HG02884 (cell line): ENCODE measurements around the gene AKT2.
"Not testable (repeated sequence)": the region's sequence is repeated elsewhere in the genome, so short reads cannot be mapped to it uniquely, and the experiment has no call there.

Experiments used
- ATAC-seq: cut with Tn5 transposase; IDR thresholded peaks from one replicate; pipeline ENCODE4 v1.9.1; 2021; ENCODE audit warnings: mild to moderate bottlenecking, moderate library complexity; ENCODE audit not compliant: unreplicated experiment

Gene AKT2

DNA sequence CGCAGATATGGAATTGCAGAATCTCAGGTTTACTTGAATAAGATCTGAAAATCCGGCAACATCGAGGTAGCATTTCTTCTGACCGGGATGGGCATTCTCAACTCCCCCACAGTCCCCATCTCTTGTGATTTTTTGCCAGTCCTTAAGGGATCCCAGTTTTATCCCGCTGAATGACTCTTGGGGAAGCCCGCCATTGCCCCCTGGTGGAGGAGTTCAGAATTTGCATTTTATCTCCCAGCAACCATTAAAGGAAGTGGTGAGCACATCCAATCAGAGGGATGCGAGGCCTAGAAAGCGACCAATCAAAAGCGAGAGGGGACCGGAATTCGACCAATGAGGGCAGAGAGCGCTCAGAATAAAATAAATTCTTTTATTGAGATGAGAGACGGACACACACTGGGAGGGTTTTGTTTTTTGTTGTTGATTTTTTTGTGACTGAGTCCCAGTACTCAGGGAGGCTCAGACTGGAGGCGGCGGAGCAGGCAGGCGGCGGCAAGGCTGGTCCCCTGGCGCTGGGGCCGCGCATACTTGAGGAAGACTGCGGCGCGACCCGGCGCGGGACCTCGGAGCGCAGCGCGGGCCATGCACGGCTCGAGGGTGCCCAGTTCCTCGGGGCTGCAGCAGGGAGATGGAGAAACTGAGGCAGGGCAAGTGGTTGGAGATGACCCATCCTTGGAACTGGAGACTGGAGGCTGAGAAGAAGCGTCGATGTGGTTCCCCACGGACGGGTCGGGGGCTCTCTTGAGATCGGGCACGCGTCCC is 63.1 kb downstream of the AKT2 start:
- ATAC-seq = no peak

DNA sequence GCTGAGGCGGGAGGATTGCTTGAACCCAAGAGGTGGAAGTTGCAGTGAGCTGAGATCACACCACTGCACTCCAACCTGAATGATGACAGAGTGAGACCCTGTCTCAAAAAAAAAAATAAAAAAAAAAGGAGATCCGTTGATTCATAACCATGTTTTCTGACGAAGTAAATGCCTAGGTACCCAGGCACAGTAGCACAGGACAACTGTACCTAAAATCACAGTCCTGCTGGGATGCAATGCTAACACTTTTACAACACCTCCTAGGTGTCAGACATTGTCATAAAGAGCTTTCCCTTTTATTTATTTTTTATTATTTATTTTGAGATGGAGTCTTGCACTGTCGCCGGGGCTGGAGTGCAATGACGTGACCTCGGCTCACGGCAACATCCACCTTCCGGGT is 64.5 kb downstream of the AKT2 start:
- ATAC-seq = no peak

DNA sequence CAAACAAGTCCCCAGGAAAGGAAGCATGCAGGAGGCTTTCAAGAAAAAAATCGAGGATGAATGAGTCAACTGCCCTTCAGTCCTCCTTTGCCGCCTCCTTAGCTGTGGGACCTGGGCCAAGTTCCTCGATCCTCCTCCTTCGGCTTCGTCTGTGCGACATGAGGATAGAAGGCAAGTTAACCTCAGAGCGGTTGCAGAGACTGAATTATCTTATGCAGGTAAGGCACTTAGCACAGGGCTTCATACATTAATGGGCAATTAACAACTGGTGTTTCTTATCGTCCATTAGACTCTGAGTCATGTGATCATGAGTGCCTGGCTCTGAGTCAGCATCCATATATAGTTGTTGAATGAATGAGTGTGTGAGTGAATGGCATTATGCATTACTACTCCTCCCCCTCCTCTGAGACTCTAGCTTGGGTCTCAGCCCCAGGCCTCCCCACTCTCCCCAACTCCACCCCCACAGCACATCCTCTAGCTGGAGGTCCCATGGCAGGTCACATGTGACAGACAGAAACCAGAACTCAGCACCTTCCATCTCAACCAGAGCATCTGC is 65.3 kb downstream of the AKT2 start:
- no peak for ATAC-seq

DNA sequence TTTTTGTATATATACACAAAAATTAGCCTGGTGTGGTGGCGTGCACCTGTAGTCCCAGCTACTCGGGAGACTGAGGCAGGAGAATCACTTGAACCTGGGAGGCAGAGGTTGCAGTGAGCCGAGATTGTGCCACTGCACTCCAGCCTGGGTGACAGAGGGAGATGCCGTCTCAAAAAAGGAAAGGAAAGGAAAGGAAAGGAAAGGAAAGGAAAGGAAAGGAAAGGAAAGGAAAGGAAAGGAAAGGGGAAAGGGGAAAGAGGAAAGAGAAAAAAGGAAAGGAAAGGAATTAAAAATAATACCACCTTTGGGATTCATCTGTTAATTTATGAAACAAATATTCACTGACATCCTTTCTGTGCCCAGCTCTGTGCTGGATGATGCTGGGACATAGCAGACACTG is 66.1 kb downstream of the AKT2 start:
- not testable (repeated sequence) for ATAC-seq

DNA sequence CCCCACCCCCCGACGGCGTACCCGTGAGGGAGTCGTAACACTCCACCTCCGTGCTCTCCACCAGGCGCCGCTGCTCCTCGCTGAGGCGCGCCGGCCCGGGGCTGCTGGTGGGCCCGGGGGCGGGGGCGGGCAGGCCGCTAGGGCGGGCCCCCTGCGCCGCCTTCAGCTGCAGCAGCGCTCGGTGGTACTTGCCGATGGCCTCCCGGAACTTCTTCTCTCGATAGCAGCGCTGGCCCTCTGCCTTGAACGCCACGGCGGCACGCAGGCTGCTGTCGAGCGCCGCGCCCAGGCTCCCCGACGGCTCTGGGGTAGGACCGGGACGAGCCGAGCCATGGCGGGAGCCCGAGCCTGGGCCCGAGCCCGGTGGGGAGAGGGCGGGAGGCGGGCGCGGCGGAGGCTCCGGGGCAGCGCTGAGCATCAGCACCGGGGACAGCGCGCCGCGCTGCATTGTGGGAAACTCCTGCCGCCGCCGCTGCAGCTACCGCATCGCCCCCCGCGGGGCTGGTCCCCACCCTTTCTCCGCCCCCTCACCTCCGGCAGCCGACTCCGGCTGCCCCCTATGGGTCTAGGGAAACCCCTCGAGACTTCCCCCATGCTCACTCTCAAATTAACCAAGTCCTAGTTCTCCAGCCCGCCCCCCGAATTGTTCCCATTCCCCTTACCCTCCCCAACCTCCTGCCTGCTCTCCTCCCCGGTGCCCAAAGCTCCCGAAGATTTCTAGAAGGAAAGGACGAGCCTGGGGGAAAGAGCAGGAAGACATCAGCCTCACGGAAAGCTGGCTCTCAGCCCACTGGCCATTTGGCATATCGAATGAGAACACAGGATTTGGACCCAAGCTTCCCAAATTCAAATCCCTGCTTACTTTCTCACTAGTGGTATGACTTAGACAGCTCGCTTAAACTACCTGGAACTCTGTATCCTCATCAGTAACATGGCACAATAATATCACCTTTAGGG is 66.9 kb downstream of the AKT2 start, which contains the start of gene TTC9B:
Gene TTC9B (minus strand): TSS at position 451 of the 957 bp plus-strand sequence. CDS start 3 bp downstream, at position 448.
- no peak for ATAC-seq

DNA sequence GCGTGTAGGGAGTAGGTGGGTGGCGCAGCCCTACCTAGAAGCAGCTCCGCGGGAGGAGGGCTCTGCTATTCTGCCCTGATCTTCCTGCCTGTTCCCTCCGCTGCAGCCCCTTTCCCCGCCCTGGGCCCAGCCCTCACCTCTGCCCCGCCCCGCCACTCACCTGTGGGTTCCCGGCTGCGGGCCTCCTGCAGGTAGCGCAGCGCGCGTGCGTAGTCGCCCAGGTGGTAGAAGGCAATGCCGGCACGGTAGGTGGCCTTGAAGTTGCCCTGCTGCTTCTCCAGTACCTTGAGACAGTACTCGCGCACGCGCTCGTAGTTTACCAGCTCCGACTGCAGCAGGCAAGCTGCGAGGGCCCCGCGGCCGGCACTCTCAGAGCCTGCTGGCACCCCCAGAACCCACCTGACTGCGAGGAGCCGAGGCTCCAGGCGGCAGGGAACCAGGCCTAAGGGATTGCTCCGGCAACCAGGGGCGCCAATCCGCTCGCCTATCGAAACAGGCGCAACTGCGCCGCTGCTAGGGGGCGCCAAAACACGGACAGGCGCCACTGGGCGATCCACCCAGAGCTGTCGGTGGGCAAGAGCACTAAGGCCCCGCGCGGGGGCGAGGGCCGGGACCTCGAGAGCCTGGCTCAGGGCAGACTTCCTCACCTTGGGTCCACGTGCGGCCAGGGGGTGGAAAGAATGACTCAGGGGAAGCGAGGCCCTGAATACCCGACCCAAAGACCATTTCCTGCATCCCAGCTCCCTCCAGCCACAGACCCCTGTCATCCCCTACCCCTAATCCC is 67.9 kb downstream of the AKT2 start:
- ATAC-seq = no peak

DNA sequence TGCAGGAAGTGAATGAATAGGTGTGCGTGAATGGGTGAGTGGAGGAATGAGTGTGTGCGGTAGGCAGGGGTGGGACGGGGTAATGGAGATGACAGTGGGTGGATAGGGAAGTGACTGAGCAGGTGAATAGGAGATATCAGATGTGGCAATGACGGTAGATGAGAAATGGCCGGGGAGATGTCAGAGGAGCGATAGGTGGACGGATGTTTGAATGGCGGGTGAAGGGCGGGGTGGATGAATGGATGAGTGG is 68.4 kb downstream of the AKT2 start:
- ATAC-seq = no peak

DNA sequence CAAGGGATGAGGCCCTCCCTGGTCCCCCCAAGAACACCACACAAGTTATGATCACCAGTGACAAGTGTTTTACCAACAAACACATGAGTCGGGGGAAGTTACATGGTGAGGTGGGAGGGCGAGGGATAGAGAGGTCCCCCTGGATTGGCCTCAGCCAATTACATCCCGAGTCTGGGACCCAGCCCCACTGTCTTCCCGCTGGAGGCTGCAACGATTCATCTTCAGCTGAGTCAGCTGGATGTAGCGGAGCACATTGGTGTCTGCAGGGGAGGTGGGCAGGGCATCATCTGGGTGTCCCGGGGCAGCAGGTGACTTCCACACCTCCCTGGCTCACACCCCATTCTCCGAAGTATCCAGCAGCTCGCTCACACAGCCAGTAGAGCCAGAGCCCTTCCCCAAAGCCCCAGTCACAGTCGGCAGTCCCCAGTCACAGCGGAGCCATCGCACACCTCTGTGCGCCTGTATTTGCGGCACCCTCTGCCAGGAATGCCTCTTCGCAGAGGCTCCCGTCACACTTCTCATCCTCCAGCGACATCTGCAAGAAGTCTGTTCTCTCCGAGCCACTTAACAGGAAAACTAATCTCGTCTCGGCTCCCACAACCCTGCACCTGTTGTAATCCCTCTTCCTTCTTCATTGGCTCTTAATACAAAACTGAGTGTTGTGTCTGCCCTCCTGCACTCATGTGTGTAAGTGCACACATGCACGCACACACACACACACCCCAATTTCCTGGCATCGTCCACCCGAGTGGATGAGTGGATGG is 69.0 kb downstream of the AKT2 start:
- no peak for ATAC-seq

DNA sequence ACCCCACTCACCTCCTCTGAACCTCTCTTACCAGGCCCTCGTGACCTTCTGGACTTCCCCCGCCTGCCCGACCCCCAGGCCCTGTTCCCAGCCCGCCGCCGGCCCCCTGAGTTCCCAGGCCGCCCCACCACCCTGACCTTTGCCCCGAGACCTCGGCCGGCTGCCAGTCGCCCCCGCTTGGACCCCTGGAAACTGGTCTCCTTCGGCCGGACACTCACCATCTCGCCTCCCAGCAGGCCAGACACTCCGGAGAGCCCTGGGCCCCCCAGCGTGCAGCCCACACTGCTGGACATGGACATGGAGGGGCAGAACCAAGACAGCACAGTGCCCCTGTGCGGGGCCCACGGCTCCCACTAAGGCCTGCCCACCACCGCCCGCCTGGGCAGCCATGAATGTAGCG is 70.2 kb downstream of the AKT2 start:
- no peak for ATAC-seq

DNA sequence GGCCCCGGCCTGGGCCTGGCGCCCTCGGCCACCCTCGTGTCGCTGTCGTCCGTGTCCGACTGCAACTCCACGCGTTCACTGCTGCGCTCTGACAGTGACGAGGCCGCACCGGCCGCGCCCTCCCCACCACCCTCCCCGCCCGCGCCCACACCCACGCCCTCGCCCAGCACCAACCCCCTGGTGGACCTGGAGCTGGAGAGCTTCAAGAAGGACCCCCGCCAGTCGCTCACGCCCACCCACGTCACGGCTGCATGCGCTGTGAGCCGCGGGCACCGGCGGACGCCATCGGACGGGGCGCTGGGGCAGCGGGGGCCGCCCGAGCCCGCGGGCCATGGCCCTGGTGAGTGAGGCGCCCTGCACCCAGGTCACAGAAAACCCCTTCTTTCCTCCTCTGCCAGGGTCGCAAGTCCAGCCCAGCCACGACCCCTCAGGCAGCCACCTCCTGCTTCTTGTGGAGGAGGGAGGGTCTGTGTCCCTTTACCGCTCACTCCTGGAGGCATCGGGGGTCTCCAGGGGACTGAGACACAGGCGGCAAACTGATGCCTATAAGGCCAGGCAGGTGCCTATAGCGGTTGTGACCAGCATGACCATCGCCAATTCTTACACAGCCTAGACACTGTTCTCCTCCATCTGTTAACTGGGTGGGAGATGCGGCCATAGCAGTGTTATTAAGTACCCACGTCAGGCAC is 71.1 kb downstream of the AKT2 start:
- no peak for ATAC-seq

DNA sequence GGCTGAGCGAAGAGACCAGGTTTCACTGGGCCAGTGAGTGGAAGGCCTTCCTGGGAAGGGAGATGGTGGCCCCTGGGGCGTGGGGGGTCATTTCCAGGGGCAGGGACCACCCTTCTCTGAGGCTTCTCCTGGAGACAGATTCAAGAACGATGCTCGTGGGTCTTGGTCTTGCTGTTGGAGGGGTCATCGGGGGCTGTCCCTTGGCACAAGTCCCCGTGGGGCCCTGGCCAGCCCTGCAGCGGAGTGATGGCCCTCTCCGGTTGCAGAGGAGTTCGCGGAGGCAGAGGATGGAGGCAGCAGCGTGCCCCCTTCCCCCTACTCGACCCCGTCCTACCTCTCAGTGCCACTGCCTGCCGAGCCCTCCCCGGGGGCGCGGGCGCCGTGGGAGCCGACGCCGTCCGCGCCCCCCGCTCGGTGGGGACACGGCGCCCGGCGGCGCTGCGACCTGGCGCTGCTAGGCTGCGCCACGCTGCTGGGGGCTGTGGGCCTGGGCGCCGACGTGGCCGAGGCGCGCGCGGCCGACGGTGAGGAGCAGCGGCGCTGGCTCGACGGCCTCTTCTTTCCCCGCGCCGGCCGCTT is 71.8 kb downstream of the AKT2 start:
- no peak for ATAC-seq

DNA sequence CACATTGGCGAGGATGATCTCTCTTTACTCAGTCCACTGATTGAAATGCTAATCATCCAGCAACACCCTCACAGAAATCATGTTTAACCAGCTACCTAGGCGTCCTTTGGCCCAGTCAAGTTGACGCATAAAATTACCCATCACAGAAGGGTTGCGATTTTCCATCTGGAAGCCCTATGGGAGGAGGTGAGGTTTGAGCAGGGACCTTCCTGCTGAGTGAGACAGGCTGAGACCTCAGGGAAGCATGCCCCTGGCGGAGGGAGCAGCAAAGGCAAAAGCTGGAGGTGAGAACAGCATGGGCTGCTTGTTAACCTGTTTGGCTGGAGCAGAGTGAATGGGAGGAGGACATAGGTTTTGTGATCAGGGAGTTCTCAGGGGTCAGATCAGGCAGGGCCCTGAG is 74.3 kb downstream of the AKT2 start:
- ATAC-seq = no peak

DNA sequence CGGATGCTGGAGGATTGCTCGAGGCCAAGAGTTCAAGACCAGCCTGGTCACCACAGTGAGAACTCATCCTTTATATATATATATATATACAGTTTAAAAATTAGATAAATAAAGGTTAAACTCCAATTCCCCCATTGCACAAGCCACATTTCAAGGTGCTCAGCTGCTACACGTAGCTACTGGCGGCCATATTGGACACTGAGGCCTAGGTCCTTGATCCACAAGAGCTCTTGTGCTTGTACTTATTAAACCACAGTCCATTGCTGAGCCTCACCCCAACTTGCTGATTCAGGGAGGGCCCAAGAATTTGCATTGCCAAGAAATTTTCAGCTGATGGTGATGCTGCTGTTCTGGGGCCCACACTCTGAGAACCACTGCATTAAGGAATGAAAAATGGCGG is 76.5 kb downstream of the AKT2 start:
- no peak for ATAC-seq

DNA sequence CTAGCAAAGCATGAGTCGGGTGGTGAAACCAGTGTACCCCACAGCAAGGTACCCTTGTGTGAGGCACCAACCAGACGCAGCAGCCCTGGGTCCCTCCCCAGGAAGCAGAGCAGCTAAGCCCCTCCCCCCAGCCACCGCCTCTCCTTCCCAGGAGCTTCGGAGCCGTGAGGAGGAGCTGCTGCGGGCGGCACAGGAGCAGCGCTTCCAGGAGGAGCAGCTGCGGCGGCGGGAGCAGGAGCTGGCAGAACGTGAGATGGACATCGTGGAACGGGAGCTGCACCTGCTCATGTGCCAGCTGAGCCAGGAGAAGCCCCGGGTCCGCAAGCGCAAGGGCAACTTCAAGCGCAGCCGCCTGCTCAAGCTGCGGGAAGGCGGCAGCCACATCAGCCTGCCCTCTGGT is 79.4 kb downstream of the AKT2 start:
- ATAC-seq = no peak

DNA sequence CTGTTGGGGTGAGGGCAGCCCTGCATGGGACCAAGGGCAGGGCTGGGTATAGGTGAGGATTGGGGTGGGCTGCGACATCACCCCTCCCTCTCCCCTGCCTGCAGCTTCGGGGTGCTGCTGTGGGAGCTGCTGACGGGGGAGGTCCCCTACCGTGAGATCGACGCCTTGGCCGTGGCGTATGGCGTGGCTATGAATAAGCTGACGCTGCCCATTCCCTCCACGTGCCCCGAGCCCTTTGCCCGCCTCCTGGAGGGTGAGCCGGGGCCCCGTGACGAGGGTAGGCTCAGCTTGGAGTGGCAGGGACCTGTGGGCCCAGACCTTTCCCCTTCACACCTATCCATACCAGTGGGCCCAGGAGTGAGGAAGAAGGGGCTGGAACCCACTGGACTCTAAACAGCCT is 80.8 kb downstream of the AKT2 start:
- ATAC-seq = no peak

DNA sequence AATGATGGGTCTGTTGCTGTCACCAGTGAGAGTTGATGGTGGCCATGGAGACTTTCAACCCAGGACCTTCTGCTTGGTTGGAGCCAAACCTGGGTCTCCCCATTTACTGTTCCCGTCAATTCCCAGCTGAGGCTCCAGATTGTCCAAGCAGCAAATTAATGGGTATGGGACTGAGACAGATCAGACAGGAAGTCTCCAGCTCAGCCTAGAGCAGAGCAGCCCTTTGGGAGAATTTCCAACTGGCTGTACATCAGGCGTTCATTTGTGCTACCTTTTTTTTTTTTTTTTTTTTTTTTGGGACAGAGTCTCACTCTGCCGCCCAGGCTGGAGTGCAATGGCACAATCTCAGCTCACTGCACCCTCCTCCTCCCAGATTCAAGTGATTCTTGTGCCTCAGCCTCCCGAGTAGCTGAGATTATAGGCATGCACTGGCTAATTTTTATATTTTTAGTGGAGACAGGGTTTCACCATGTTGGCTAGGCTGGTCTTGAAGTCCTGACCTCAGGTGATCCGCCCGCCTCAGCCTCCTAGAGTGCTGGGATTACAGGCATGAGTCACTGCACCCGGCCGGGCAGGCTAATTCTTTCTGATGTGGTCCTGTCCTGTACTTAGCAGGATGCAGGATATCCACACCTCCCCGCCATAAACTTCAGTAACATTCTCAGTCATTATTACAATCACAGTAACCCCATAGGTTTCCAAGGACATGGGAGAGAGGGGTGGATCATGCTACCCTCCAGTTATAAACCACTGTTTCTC is 84.6 kb downstream of the AKT2 start:
- ATAC-seq = no peak

DNA sequence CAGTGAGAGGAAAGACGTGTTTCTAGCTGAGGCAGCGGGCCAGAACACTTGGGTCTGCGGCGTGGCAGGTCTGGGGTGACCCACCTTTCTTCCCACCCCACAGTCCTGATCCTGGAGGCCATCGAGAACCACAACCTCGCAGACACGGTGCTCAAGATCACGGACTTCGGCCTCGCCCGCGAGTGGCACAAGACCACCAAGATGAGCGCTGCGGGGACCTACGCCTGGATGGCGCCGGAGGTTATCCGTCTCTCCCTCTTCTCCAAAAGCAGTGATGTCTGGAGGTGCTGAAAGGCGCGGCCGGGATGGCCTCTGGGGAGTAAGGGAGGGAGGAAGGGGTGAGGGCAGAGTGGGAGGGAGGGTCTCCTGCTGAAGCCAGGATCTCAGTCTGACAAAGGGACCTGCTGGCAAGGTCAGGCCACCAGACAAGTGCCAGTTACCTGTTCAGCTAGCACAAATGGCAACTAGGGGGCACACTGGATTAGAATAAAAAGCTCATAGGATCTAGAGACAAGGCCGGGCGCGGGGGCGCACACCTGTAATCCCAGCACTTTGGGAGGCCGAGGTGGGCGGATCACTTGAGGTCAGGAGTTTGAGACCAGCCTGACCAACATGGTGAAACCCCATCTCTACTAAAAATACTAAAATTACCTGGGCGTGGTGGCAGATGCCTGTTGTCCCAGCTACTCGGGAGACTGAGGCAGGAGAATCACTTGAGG is 86.7 kb downstream of the AKT2 start:
- no peak for ATAC-seq

DNA sequence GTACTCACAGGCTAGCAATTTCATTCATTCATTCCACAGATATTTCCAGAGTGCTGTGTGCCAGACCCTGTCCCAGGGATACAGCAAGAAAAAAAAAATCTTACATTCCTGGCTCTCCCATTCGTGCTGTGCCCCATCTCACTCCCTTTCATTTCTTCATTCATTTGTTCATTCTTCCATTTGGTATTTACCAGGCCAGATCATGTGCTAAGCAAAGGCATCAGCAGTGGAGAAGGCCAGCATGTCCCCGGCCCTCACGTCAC is 91.6 kb downstream of the AKT2 start:
- no peak for ATAC-seq
